K562 (cell line): ENCODE data around the gene SLC48A1. TPM values are rescaled to one million over a fixed set of nuclear protein-coding genes. Genes with fewer than 3 reads are reported as not detected.

Source experiments
- ELF4 ChIP-seq: fragments of 450-650 bp; formaldehyde crosslinking; IDR thresholded peaks from 2 replicates; pipeline ENCODE4 v1.4.0; 2022; ENCODE audit warnings: missing genetic modification characterization
- HLTF ChIP-seq: fragments of 450-650 bp; IDR thresholded peaks from 2 replicates; pipeline ENCODE4 v1.6.1; 2016
- HMBOX1 ChIP-seq: sonication (generic); IDR thresholded peaks from 2 replicates; pipeline ENCODE4 v1.6.1; 2016
- HNRNPUL1 ChIP-seq: fragments of 200-400 bp; formaldehyde crosslinking; IDR thresholded peaks from 2 replicates; pipeline ENCODE4 v1.6.1; 2017; ENCODE audit warnings: low read length
- KLF13 ChIP-seq: fragments of 450-650 bp; IDR thresholded peaks from 2 replicates; pipeline ENCODE4 v1.6.1; 2016; ENCODE audit warnings: missing genetic modification characterization, low read depth, mild to moderate bottlenecking, missing compliant biosample characterization, moderate library complexity, borderline replicate concordance
- MAFF ChIP-seq: IDR thresholded peaks from 2 replicates; pipeline ENCODE4 v1.6.1; 2012; ENCODE audit warnings: low read length, improper control_type of control experiment
- MAFG ChIP-seq: fragments of 450-650 bp; conservative IDR thresholded peaks from 2 replicates; pipeline ENCODE4 v1.6.1; 2016; ENCODE audit warnings: missing genetic modification characterization, missing compliant biosample characterization
- MCM7 ChIP-seq, 2 experiments: fragments of 450-650 bp; IDR thresholded peaks; 2 replicates each; pipeline ENCODE4 v1.6.1; 2016 to 2018
- MXD1 ChIP-seq: fragments of 250-450 bp; sonication (Bioruptor Pico); IDR thresholded peaks from 2 replicates; pipeline ENCODE4 v1.8.0; 2021; ENCODE audit warnings: borderline replicate concordance, mild to moderate bottlenecking, moderate library complexity; ENCODE audit not compliant: poor library complexity, severe bottlenecking
- TRIM25 ChIP-seq: fragments of 450-650 bp; IDR thresholded peaks from 2 replicates; pipeline ENCODE4 v1.7.0; 2016; ENCODE audit warnings: borderline replicate concordance
- ZBTB33 ChIP-seq: sonication (generic); formaldehyde crosslinking; IDR thresholded peaks from 2 replicates; pipeline ENCODE4 v1.8.1; 2023; ENCODE audit warnings: mild to moderate bottlenecking, missing genetic modification reagents
- ZC3H8 ChIP-seq: fragments of 450-650 bp; IDR thresholded peaks from 2 replicates; pipeline ENCODE4 v1.6.1; 2017
- ZFX ChIP-seq: sonication (generic); formaldehyde crosslinking; IDR thresholded peaks from 2 replicates; pipeline ENCODE4 v1.8.0; 2022; ENCODE audit warnings: mild to moderate bottlenecking, missing genetic modification reagents, moderate library complexity
- ZNF12 ChIP-seq: sonication (generic); formaldehyde crosslinking; IDR thresholded peaks from 2 replicates; pipeline ENCODE4 v1.4.0; 2020; ENCODE audit warnings: mild to moderate bottlenecking, missing genetic modification reagents
- ZNF133 ChIP-seq: fragments of 250-450 bp; sonication (Bioruptor Pico); IDR thresholded peaks from 2 replicates; pipeline ENCODE4 v1.4.0; 2020; ENCODE audit warnings: mild to moderate bottlenecking
- ZNF561 ChIP-seq: fragments of 450-650 bp; formaldehyde crosslinking; conservative IDR thresholded peaks from 2 replicates; pipeline ENCODE4 v1.4.0; 2020; ENCODE audit warnings: mild to moderate bottlenecking, moderate library complexity
- ZNF589 ChIP-seq: fragments of 200-800 bp; sonication (Bioruptor generic); IDR thresholded peaks from 2 replicates; pipeline ENCODE4 v1.6.1; 2016; ENCODE audit warnings: low read depth, missing genetic modification characterization, missing compliant biosample characterization
- ZNF592 ChIP-seq: fragments of 450-650 bp; IDR thresholded peaks from 2 replicates; pipeline ENCODE4 v1.6.1; 2017; ENCODE audit warnings: antibody characterized with exemption, mild to moderate bottlenecking
- polyA plus RNA-seq, 8 experiments: library from polyadenylated mRNA; depleted of rRNA in 4 of 8; stranded (reverse) in 5 of 8; unstranded in 3 of 8; fragments of >200 nt; fragmentation: Nextera tagmentation in 2 of 8; fragmentation: Illumina TruSeq in 1 of 8; extraction: Ambion mirVana in 2 of 8; extraction: Trizol in 1 of 8; gene quantifications; 2 replicates each; pipeline versions ENCODE4 v1.2.1 to v1.2.3, GENCODE V29; 2011 to 2014; ENCODE audit warnings: inconsistent platforms in 1 of 8, missing spikeins in 1 of 8
- total RNA-seq, 7 experiments: library from RNA; depleted of rRNA in 6 of 7; stranded (reverse); fragments of >200 nt in 6 of 7; fragmentation: Illumina TruSeq in 2 of 7; extraction: Trizol in 2 of 7; gene quantifications; 2 replicates each; pipeline versions ENCODE4 v1.2.1 to v1.2.3, GENCODE V29; 2011 to 2021; ENCODE audit warnings: low replicate concordance in 1 of 7

Gene SLC48A1
- total and polyA plus RNA-seq, 9 of the 15 experiments (the other 6 are each of a cell fraction or from before 2014, with no cell fraction given), result 10.7 to 37.5 (median 18.7) TPM

- peak; percentile 54 for TF ChIP-seq ZNF592
- TF ChIP-seq ZNF561, result no peak
- no peak for TF ChIP-seq TRIM25
- peak; percentile 85 for TF ChIP-seq HMBOX1
- TF ChIP-seq ZBTB33 (CRISPR knock-in tag), result no peak
- no peak for TF ChIP-seq MAFF
- no peak for TF ChIP-seq MCM7 (IDR thresholded peaks at IDR 0.05)
- no peak for TF ChIP-seq HNRNPUL1
- TF ChIP-seq MAFG (tag), result no peak
- no peak for TF ChIP-seq ZNF12 (CRISPR knock-in tag)
- TF ChIP-seq ELF4 (CRISPR knock-in tag), result 0 out of 2 replicates have a peak, but pooled peaks have one; percentile 52
- TF ChIP-seq ZC3H8, result no peak
- TF ChIP-seq KLF13 (tag), result no peak
- TF ChIP-seq HLTF, result 0 out of 2 replicates have a peak, but pooled peaks have one; percentile 40
- peak; percentile 49; the same call in 1 of the 2 replicates for TF ChIP-seq ZFX
- no peak for TF ChIP-seq MXD1
- peak; percentile 95 for TF ChIP-seq ZNF589 (CRISPR knock-in tag)
- no peak for TF ChIP-seq ZNF133
Observed at GRCh38 chr12:47777741-47778558, 4.9 kb downstream of the SLC48A1 start (continued).
